ENCODE measurements around the gene ZNF577.
"Not testable (repeated sequence)": the region's sequence is repeated elsewhere in the genome, so short reads cannot be mapped to it uniquely, and the experiment has no call there.

Gene ZNF577

GRCh38 chr19:51887522-51888498 is at the start of gene ZNF577:
Gene ZNF577, minus strand, starts transcription at chr19:51887951. Its CDS starts 7,569 bp downstream, at chr19:51880382.
- no peak for DNase-seq

DNA sequence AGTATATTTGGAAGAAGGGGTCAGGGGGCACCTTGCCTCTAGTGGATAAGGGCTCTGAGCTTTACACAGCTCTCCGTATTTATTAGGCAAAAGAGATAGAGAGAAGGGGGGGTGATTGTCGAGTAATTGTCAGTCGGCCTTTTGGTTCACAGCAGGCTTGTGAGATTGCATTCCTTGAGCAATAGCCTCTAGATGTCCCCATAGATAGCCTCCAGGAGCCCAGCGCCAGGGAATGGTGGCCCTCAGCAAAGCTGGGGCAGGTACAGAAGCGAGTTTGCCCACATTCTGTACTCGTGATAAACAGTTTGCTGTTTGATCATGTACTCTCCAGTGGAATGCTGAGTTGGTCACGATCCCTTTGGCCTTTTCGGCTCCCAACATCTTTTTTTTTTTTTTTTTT is 44.2 kb upstream of the ZNF577 start:
- no peak for DNase-seq

DNA sequence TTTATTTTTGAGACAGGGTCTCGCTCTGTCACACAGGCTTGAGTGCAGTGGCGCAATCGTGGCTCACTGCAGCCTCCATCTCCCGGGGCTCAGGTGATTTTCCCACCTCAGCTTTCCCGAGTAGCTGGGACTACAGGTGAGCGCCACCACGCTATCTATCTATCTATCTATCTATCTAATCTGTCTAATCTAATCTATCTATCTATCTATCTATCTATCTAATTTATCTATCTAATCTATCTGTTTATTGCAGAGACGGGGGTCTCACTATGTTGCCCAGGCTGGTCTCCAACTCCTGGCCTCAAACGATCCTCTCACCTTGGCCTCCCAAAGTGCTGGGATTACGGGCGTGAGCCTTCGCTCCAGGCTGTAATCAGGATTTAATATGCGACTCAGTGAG is 40.1 kb upstream of the ZNF577 start:
- no peak for DNase-seq

- peak; percentile 71 for DNase-seq
Measured at GRCh38 chr19:51926784-51927741, 39.3 kb upstream of the ZNF577 start, which contains the start of gene ZNF613. Gene ZNF613, plus strand, starts transcription at chr19:51927472. Its CDS starts 8,749 bp downstream, at chr19:51936221.

DNA sequence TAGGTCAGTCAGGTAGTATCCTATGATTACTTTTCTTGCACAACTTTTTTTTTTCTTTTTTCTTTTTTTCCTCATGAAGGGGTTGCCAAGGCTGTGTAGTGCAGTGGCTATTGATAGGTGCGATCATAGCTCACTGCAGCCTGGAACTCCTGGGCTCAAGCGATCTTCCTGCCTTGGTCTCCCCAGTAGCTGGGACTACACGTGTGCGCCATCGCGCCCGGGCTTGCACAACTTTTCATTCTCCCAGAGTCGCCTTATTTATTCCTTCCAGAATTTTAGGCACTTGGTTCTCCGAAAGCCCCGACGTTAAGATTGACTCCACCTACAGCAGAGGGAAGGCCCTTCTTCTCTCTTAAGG is 38.7 kb upstream of the ZNF577 start:
- no peak for DNase-seq

- DNase-seq = no peak
Measured at GRCh38 chr19:51921949-51922348, 34.2 kb upstream of the ZNF577 start.

DNA sequence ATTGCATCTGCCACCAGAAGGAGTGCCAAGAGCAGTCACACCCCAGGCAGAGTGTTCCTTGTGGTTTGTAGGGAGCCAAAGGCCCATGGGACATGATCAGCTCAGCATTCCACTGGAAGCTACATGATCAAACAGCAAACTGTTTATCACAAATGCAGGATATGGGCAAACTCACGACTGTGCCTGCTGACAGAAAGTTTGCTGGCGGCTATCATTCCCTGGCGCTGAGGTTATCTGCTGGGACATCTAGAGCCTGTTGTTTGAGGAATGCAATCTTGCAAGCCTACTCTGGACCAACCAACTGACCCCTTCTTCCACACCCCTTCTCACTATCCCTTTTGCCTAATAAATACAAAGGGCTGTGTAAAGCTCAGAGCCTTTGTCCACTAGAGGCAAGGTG is 31.9 kb upstream of the ZNF577 start:
- no peak for DNase-seq

- no peak for DNase-seq
Measured at GRCh38 chr19:51916167-51916566, 28.4 kb upstream of the ZNF577 start.

DNA sequence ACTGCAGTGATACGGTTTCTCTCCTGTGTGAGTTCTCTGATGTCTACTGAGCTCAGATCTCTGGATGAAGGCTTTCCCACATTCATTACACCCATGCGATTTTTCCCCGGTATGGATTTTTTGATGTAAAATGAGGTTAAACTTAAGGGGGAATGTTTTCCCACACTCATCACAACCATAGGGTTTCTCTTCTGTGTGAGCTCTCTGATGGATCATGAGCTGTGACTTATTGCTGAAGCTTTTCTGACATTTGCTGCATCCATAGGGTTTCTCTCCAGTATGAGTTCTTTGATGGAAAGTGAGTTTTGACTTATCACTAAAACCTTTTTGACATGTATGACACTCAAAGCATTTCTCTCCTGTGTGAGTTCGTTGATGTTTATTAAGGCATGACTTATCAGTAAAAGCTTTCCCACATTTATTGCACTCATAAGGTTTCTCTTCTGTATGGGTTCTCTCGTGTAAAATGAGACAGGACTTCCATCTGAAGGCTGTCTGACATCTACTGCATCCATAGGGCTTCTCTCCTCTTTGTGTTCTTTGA is 27.6 kb upstream of the ZNF577 start:
- no peak for DNase-seq

- DNase-seq = not testable (repeated sequence)
Measured at GRCh38 chr19:51907981-51908380, 20.2 kb upstream of the ZNF577 start.

GRCh38 chr19:51906108-51906507 is 18.4 kb upstream of the ZNF577 start:
- not testable (repeated sequence) for DNase-seq

- not testable (repeated sequence) for DNase-seq
Measured at GRCh38 chr19:51905639-51906038, 17.9 kb upstream of the ZNF577 start.

GRCh38 chr19:51905206-51905605 is 17.5 kb upstream of the ZNF577 start:
- DNase-seq = no peak

GRCh38 chr19:51904331-51905165 is 16.8 kb upstream of the ZNF577 start, which contains the start of gene ZNF649:
Gene ZNF649, minus strand, starts transcription at chr19:51905017. Its CDS starts 4,910 bp downstream, at chr19:51900107.
- peak; percentile 78 for DNase-seq

- DNase-seq = no peak
Measured at GRCh38 chr19:51903192-51903591, 15.4 kb upstream of the ZNF577 start.

- DNase-seq = no peak
Measured at GRCh38 chr19:51901860-51902259, 14.1 kb upstream of the ZNF577 start.

DNA sequence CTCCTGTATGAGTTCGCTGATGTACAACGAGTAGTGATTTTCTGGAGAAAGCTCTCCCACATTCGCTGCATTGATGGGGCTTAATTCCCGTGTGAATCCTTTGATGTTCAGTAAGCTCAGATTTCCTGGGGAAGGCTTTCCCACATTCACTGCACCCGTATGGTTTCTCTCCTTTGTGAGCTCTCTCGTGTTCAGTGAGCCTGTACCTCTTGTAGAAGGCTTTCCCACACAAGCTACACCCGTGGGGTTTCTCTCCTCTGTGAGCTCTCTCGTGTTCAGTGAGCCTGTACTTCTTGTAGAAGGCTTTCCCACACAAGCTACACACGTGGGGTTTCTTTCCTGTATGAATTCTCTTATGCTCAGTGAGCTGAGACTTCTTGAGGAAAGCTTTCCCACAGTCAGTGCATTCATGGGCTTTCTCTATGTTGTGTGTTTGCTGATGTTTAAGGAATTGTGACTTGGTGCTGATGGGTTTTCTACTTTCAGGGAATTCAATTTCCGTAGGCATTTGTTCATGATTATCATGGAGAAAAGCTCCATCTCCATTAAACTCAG is 3.5 kb upstream of the ZNF577 start:
- DNase-seq = no peak

GRCh38 chr19:51889934-51890333 is 2.2 kb upstream of the ZNF577 start:
- DNase-seq = no peak

DNA sequence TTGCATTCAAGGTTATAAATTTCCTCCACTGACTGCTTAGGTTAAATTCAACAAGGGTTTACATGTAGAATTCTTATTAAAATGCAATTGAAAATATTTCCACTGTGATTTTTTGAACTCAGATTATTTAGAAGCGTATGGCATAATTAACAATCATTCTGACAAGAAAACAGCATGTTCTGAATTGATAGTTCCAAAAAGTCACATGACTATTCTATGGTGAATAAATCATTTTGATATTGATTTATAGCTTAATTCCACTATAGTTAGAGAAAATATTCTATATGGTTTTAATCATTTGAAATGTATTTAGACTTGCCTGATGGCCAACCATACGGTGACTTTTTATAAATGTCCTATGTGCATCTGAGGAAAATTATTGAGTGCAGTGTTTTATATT is 3.0 kb downstream of the ZNF577 start:
- no peak for DNase-seq

GRCh38 chr19:51882518-51882917 is 5.2 kb downstream of the ZNF577 start:
- DNase-seq = no peak

GRCh38 chr19:51873097-51873496 is 14.7 kb downstream of the ZNF577 start:
- no peak for DNase-seq

All from NCI-H2107 (cell line).